HepG2 (cell line): Measurements from ENCODE around the gene PACSIN1. TPM values are rescaled to one million over a fixed set of nuclear protein-coding genes. Genes with fewer than 3 reads are reported as not detected.

Source experiments
- FOXK1 ChIP-seq: sonication (generic); formaldehyde crosslinking; IDR thresholded peaks from 2 replicates; pipeline ENCODE4 v1.4.0; 2020; ENCODE audit warnings: low read depth, missing genetic modification reagents, borderline replicate concordance
- GATAD1 ChIP-seq: IDR thresholded peaks from 2 replicates; pipeline ENCODE4 v1.6.1; 2016; ENCODE audit warnings: missing genetic modification reagents, missing compliant biosample characterization
- HNF4G ChIP-seq, 2 experiments: sonication (generic) in 1 of 2; formaldehyde crosslinking in 1 of 2; IDR thresholded peaks; 2 replicates each; pipeline versions ENCODE4 v1.4.0 to v1.6.1; 2011 to 2020; ENCODE audit warnings: borderline replicate concordance in 2 of 2, low read depth in 2 of 2, mild to moderate bottlenecking in 2 of 2, low read length in 1 of 2, missing genetic modification reagents in 1 of 2, moderate library complexity in 1 of 2
- MAX ChIP-seq: IDR thresholded peaks from 2 replicates; pipeline ENCODE4 v1.6.1; 2012; ENCODE audit warnings: inconsistent platforms
- POLR2AphosphoS5 ChIP-seq: IDR thresholded peaks from 2 replicates; pipeline ENCODE4 v1.6.1; 2012; ENCODE audit warnings: low read depth, low read length
- RARG ChIP-seq: sonication (generic); formaldehyde crosslinking; IDR thresholded peaks from 2 replicates; pipeline ENCODE4 v1.4.0; 2020; ENCODE audit warnings: low read depth, mild to moderate bottlenecking, missing genetic modification reagents
- RXRA ChIP-seq: sonication (generic); formaldehyde crosslinking; IDR thresholded peaks from 2 replicates; pipeline ENCODE4 v1.5.1; 2020; ENCODE audit warnings: missing genetic modification reagents
- TAF1 ChIP-seq: sonication (generic); formaldehyde crosslinking; IDR thresholded peaks from 2 replicates; pipeline ENCODE4 v1.4.0; 2020; ENCODE audit warnings: missing genetic modification reagents
- XRCC5 ChIP-seq: fragments of 200-400 bp; formaldehyde crosslinking; optimal IDR thresholded peaks from 2 replicates; pipeline ENCODE3; 2017; ENCODE audit warnings: mild to moderate bottlenecking, low read length
- ZBTB38 ChIP-seq: sonication (generic); formaldehyde crosslinking; IDR thresholded peaks from 2 replicates; pipeline ENCODE4 v1.5.1; 2020; ENCODE audit warnings: mild to moderate bottlenecking, missing genetic modification reagents
- ZNF280B ChIP-seq: sonication (generic); formaldehyde crosslinking; IDR thresholded peaks from 2 replicates; pipeline ENCODE4 v1.5.0; 2020; ENCODE audit warnings: missing genetic modification reagents, mild to moderate bottlenecking, borderline replicate concordance
- ZNF30 ChIP-seq: sonication (generic); formaldehyde crosslinking; IDR thresholded peaks from 2 replicates; pipeline ENCODE4 v1.5.0; 2020; ENCODE audit warnings: mild to moderate bottlenecking, missing genetic modification reagents
- ZNF543 ChIP-seq: sonication (generic); formaldehyde crosslinking; IDR thresholded peaks from 2 replicates; pipeline ENCODE4 v1.4.0; 2020; ENCODE audit warnings: mild to moderate bottlenecking, missing genetic modification reagents
- ZNF605 ChIP-seq: sonication (generic); formaldehyde crosslinking; IDR thresholded peaks from 2 replicates; pipeline ENCODE4 v1.8.0; 2022; ENCODE audit warnings: mild to moderate bottlenecking, missing genetic modification reagents
- ZNF83 ChIP-seq: sonication (generic); formaldehyde crosslinking; IDR thresholded peaks from 2 replicates; pipeline ENCODE4 v1.4.0; 2020; ENCODE audit warnings: missing genetic modification reagents, mild to moderate bottlenecking, borderline replicate concordance
- polyA plus RNA-seq, 8 experiments: library from polyadenylated mRNA; depleted of rRNA in 3 of 8; stranded (reverse) in 7 of 8; unstranded in 1 of 8; fragments of >200 nt; fragmentation: Illumina TruSeq in 4 of 8; extraction: Trizol in 4 of 8; gene quantifications; 2 replicates each; pipeline versions ENCODE4 v1.2.1 to v1.2.3, GENCODE V29; 2011 to 2016; ENCODE audit warnings: low read depth in 4 of 8, missing spikeins in 1 of 8, mixed read lengths in 1 of 8; ENCODE audit not compliant: insufficient read depth in 1 of 8
- total RNA-seq, 5 experiments: library from RNA; depleted of rRNA; stranded (reverse); fragments of >200 nt; fragmentation: Illumina TruSeq; extraction: Trizol; gene quantifications; 2 replicates each; pipeline ENCODE4 v1.2.3, GENCODE V29; 2016; ENCODE audit warnings: low read depth in 1 of 5
- TF ChIP-seq, protein P1 (sequence below): sonication (generic); formaldehyde crosslinking; IDR thresholded peaks from 2 replicates; pipeline ENCODE4 v1.5.0; 2020; ENCODE audit warnings: mild to moderate bottlenecking, missing genetic modification reagents, borderline replicate concordance

The PACSIN1 gene
- total and polyA plus RNA-seq, 2 of the 13 experiments (the other 11 are each of a cell fraction or from before 2014, with no cell fraction given), result not detected

DNA sequence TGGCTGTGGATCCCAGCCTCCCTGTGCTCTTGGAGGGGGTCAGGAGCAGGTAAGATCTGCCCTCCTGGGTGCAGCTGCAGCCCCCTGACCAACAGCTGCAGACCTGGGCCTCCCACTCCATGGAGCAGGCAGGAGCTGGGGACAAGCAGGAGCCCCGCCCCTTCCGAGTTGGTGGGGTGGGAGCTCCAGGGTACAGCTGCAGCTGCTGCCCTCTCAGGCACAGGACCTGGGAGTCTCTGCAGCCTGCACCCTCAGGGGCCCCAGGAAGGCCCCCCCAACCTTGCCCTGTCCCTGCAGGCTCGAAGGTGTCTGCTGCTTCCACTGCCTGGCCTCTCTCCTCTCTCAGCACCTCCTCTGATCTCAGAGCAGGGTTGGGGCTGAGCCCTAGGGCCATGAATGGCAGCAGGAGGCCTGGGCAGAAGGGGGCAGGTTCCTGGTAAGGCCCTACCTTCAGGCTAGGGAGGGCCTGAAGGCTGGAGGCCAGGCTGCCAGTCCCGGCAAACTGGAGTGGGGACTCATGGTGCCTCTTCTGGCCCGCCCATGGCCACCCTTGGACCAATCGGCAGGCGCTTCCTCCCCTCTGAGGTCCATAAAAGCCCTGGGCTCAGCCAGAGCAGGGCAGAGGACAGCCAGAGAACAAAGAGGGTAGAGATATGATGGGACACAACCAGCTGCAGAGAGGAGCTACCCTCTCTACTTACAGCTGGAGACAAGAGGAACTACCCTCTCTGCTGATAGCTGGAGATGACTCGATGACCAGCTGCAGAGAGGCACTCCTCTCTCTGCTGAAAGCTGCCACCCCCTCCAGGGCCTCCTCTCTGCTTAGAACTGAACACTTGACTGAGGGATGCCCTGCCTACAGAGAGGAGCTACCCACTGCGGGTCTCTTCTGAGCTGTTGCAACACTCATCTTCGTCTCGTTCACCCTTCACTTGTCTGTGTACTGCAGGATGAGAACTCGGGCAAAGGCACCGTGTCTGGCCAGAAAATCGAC lies 7.8 kb upstream of the PACSIN1 start (continued):
- TF ChIP-seq, protein P1, sequence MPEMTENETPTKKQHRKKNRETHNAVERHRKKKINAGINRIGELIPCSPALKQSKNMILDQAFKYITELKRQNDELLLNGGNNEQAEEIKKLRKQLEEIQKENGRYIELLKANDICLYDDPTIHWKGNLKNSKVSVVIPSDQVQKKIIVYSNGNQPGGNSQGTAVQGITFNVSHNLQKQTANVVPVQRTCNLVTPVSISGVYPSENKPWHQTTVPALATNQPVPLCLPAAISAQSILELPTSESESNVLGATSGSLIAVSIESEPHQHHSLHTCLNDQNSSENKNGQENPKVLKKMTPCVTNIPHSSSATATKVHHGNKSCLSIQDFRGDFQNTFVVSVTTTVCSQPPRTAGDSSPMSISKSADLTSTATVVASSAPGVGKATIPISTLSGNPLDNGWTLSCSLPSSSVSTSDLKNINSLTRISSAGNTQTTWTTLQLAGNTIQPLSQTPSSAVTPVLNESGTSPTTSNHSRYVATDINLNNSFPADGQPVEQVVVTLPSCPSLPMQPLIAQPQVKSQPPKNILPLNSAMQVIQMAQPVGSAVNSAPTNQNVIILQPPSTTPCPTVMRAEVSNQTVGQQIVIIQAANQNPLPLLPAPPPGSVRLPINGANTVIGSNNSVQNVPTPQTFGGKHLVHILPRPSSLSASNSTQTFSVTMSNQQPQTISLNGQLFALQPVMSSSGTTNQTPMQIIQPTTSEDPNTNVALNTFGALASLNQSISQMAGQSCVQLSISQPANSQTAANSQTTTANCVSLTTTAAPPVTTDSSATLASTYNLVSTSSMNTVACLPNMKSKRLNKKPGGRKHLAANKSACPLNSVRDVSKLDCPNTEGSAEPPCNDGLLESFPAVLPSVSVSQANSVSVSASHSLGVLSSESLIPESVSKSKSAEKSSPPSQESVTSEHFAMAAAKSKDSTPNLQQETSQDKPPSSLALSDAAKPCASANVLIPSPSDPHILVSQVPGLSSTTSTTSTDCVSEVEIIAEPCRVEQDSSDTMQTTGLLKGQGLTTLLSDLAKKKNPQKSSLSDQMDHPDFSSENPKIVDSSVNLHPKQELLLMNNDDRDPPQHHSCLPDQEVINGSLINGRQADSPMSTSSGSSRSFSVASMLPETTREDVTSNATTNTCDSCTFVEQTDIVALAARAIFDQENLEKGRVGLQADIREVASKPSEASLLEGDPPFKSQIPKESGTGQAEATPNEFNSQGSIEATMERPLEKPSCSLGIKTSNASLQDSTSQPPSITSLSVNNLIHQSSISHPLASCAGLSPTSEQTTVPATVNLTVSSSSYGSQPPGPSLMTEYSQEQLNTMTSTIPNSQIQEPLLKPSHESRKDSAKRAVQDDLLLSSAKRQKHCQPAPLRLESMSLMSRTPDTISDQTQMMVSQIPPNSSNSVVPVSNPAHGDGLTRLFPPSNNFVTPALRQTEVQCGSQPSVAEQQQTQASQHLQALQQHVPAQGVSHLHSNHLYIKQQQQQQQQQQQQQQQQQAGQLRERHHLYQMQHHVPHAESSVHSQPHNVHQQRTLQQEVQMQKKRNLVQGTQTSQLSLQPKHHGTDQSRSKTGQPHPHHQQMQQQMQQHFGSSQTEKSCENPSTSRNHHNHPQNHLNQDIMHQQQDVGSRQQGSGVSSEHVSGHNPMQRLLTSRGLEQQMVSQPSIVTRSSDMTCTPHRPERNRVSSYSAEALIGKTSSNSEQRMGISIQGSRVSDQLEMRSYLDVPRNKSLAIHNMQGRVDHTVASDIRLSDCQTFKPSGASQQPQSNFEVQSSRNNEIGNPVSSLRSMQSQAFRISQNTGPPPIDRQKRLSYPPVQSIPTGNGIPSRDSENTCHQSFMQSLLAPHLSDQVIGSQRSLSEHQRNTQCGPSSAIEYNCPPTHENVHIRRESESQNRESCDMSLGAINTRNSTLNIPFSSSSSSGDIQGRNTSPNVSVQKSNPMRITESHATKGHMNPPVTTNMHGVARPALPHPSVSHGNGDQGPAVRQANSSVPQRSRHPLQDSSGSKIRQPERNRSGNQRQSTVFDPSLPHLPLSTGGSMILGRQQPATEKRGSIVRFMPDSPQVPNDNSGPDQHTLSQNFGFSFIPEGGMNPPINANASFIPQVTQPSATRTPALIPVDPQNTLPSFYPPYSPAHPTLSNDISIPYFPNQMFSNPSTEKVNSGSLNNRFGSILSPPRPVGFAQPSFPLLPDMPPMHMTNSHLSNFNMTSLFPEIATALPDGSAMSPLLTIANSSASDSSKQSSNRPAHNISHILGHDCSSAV (CRISPR knock-in tag), result no peak
- TF ChIP-seq MAX, result peak; percentile 34; the same call in 1 of the 2 replicates
- no peak for TF ChIP-seq RARG (CRISPR knock-in tag)
- peak; percentile 11; the same call in 1 of the 2 replicates for TF ChIP-seq ZNF280B
- TF ChIP-seq FOXK1 (CRISPR knock-in tag), result no peak
- no peak for TF ChIP-seq ZBTB38
- 0 out of 2 replicates have a peak, but pooled peaks have one; percentile 7 for TF ChIP-seq HNF4G (IDR thresholded peaks at IDR 0.05; ENCODE audit: borderline replicate concordance, low read depth, low read length)
- TF ChIP-seq HNF4G (CRISPR knock-in tag; IDR thresholded peaks at IDR 0.05; ENCODE audit: borderline replicate concordance, low read depth), result no peak
- peak; percentile 90 for TF ChIP-seq POLR2AphosphoS5
- peak; percentile 72; the same call in 1 of the 2 replicates for TF ChIP-seq ZNF83 (CRISPR knock-in tag)
- TF ChIP-seq ZNF30 (CRISPR knock-in tag), result 0 out of 2 replicates have a peak, but pooled peaks have one; percentile 15
- TF ChIP-seq RXRA (CRISPR knock-in tag), result 0 out of 2 replicates have a peak, but pooled peaks have one; percentile 29
- TF ChIP-seq ZNF605 (CRISPR knock-in tag), result 0 out of 2 replicates have a peak, but pooled peaks have one; percentile 44
- TF ChIP-seq GATAD1, result no peak
- TF ChIP-seq TAF1 (CRISPR knock-in tag), result peak; percentile 74
- no peak for TF ChIP-seq XRCC5
- 0 out of 2 replicates have a peak, but pooled peaks have one; percentile 39 for TF ChIP-seq ZNF543 (CRISPR knock-in tag)
